Tibial artery (tissue), 4 donors: ENCODE measurements around the gene SRRM5.
A peak's percentile ranks its signal among the peaks of the same experiment; 100 is the strongest.

Experiments
- DNase-seq, 2 donors: peaks; one replicate each; pipeline ENCODE4 v3.0.0-alpha.2; 2019
- H3K27ac ChIP-seq, 2 donors: fragments of 200-600 bp; sonication (generic) in 1 of 2; 1 replicate in 1 of 2; 2 replicates in 1 of 2; pipeline ENCODE4 v1.5.1; 2018 to 2019; ENCODE audit warnings: mild to moderate bottlenecking in 1 of 2
- H3K27me3 ChIP-seq, 2 donors: fragments of 200-600 bp; sonication (generic) in 1 of 2; one replicate each; pipeline versions ENCODE4 v1.5.1 to v1.6.0; 2016 to 2019
- H3K36me3 ChIP-seq, 3 donors: fragments of 200-600 bp; sonication (generic) in 2 of 3; one replicate each; pipeline ENCODE4 v1.5.1; 2016 to 2019; ENCODE audit warnings: mild to moderate bottlenecking in 2 of 3
- H3K4me1 ChIP-seq, 4 donors: fragments of 200-600 bp; sonication (generic) in 2 of 4; 1 replicate in 3 of 4; 2 replicates in 1 of 4; pipeline ENCODE4 v1.5.1; 2016 to 2019
- H3K4me3 ChIP-seq, 2 donors: fragments of 200-600 bp; sonication (generic) in 1 of 2; 1 replicate in 1 of 2; 2 replicates in 1 of 2; pipeline ENCODE4 v1.5.1; 2018 to 2019; ENCODE audit warnings: mild to moderate bottlenecking in 2 of 2
- H3K9me3 ChIP-seq, 3 donors: fragments of 200-600 bp; sonication (generic) in 1 of 3; one replicate each; pipeline ENCODE4 v1.5.1; 2016 to 2019
- CTCF ChIP-seq, 2 experiments: fragments of 200-600 bp in 1 of 2; fragments of 450-650 bp in 1 of 2; IDR thresholded peaks; one replicate each; pipeline ENCODE4 v1.5.1; 2017 to 2019; ENCODE audit warnings: antibody characterized with exemption in 2 of 2, mild to moderate bottlenecking in 1 of 2, moderate library complexity in 1 of 2
- intact Hi-C: fragments of 100-400 bp; cut with DNase I; formaldehyde crosslinking; loops from one replicate; pipeline ENCODE4 v1.15.0; 2023; ENCODE audit warnings: low total_unique reads

SRRM5 gene

GRCh38 chr19:43609872-43610271 lies 2.0 kb upstream of the SRRM5 start:
- peaks cover 31 to 52% (median 43%) of the 10 kb centered on the region in 3 donors for H3K36me3 ChIP-seq
- H3K4me3 ChIP-seq, result no peak overlapping the region
- no peaks in the 10 kb centered on the region for H3K4me1 ChIP-seq
- no peaks in the 10 kb centered on the region for H3K9me3 ChIP-seq
- no peak for TF ChIP-seq CTCF (IDR thresholded peaks at IDR 0.05)
- no peak overlapping the region for H3K27ac ChIP-seq
- intact Hi-C loops, result no loop called here
- H3K27me3 ChIP-seq, result no peaks in the 10 kb centered on the region
- DNase-seq, result no peak

GRCh38 chr19:43610493-43610892 lies 1.4 kb upstream of the SRRM5 start:
- DNase-seq, result no peak
- intact Hi-C loops, result no loop called here
- Histone ChIP-seq H3K4me1 (no peaks in the 10 kb centered on the region), H3K4me3 (no peak overlapping the region), H3K36me3 (peaks cover 31 to 52% (median 43%) of the 10 kb centered on the region in 3 donors), H3K27me3 (no peaks in the 10 kb centered on the region), H3K9me3 (no peaks in the 10 kb centered on the region), H3K27ac (no peak overlapping the region)
- no peak for TF ChIP-seq CTCF (IDR thresholded peaks at IDR 0.05)

GRCh38 chr19:43612374-43612773 lies 486 bp downstream of the SRRM5 start:
- no peak for TF ChIP-seq CTCF (IDR thresholded peaks at IDR 0.05)
- Histone ChIP-seq H3K9me3 (no peaks in the 10 kb centered on the region), H3K27ac (no peak overlapping the region), H3K4me3 (no peak overlapping the region), H3K36me3 (peaks cover 25 to 50% (median 39%) of the 10 kb centered on the region in 3 donors), H3K27me3 (no peaks in the 10 kb centered on the region), H3K4me1 (no peaks in the 10 kb centered on the region)
- DNase-seq, result no peak
- intact Hi-C loops, result no loop called here

DNA sequence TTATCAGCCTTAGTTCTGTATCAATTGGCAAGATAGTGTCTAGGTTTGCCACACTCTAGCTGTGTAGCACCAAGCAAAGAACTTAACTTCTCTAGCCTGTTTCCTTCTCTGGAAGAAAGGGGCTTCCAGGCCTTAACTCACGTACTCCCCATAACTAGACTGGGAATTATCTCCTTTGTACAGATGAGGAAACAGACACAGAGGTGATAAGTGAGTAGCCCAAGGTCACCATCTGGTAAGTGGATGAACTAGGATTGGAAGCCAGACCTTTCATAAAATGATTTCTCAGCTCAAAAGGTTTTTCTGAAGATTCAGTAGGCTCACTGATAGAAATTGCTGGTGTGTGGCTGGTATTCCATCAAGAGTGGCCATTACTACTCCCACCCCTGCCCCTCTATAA lies 4.4 kb downstream of the SRRM5 start:
- peaks cover 18 to 32% (median 31%) of the 10 kb centered on the region in 3 donors for H3K36me3 ChIP-seq
- H3K4me1 ChIP-seq, result peaks cover 0 to 16% (median 5%) of the 10 kb centered on the region in 4 donors
- DNase-seq, result no peak
- H3K27me3 ChIP-seq, result no peaks in the 10 kb centered on the region
- intact Hi-C loops, result no loop called here
- no peak overlapping the region for H3K4me3 ChIP-seq
- H3K9me3 ChIP-seq, result no peaks in the 10 kb centered on the region
- no peak for TF ChIP-seq CTCF (IDR thresholded peaks at IDR 0.05)
- no peak overlapping the region for H3K27ac ChIP-seq

DNA sequence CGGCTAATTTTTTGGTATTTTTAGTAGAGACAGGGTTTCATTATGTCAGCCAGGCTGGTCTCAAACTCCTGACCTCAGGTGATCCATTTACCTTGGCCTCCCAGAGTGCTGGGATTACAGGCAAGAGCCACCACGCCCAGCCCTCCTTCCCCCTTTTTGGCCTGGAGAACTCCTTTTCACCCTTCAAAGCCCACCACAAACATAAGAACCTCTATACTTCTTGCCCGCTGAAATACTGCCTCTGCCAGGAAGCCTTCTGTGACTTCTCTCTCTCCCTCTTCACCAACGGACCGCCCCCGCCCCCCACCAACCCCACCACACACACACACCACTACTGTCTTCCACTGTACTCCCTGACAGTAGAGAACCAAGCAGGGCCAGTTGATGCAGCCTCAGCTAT lies 5.1 kb downstream of the SRRM5 start:
- DNase-seq, result no peak
- peaks cover 0 to 16% (median 5%) of the 10 kb centered on the region in 4 donors for H3K4me1 ChIP-seq
- H3K4me3 ChIP-seq, result no peak overlapping the region
- no peaks in the 10 kb centered on the region for H3K27me3 ChIP-seq
- H3K36me3 ChIP-seq, result peaks cover 18 to 26% (median 25%) of the 10 kb centered on the region in 3 donors
- TF ChIP-seq CTCF (IDR thresholded peaks at IDR 0.05), result no peak
- no peaks in the 10 kb centered on the region for H3K9me3 ChIP-seq
- intact Hi-C loops, result no loop called here
- H3K27ac ChIP-seq, result no peak overlapping the region

DNA sequence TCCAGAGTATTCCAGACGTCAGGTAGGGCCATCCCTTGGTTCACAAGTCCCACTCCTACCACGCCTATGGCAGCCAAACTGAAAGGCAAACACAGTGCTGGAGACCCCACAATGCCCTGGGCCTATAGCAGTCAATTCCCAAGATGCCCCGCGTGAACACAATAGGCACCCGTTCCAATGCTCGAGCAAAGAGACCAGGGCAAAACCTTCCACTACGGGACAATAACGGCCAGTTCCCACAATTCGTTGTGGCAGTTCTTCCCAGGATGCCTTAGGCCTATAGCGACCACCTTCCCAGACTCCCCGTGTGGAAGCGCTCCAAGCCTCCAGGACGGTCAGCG lies 7.0 kb downstream of the SRRM5 start:
- H3K27ac ChIP-seq, result peak overlapping the region; percentile 90
- peaks cover 2 to 6% (median 6%) of the 10 kb centered on the region in 3 donors for H3K36me3 ChIP-seq
- H3K4me3 ChIP-seq, result peak overlapping the region; percentile 70 to 75
- H3K4me1 ChIP-seq, result peaks cover 0 to 16% (median 5%) of the 10 kb centered on the region in 4 donors
- intact Hi-C loops, result no loop called here
- no peak for TF ChIP-seq CTCF (IDR thresholded peaks at IDR 0.05)
- no peaks in the 10 kb centered on the region for H3K27me3 ChIP-seq
- peak in 1 of 2 donors; percentile 26 for DNase-seq
- H3K9me3 ChIP-seq, result no peaks in the 10 kb centered on the region
